GM10248 (cell line): Measurements from ENCODE around the gene PCSK6.

Experiments used
- CTCF ChIA-PET: fragments of 300-600 bp; sonication (Branson Sonifier 250); formaldehyde crosslinking; extraction: SDS; loops from one replicate; lab custom pipeline; 2021; ENCODE audit warnings: antibody characterized with exemption; lab: Yijun Ruan, JAX
- POLR2A ChIA-PET: fragments of 350-650 bp; sonication (Branson Sonifier 250); formaldehyde crosslinking; extraction: SDS; loops from one replicate; lab custom pipeline; 2020; ENCODE audit warnings: antibody characterized with exemption; lab: Yijun Ruan, JAX
- DNase-seq: peaks from one replicate; pipeline ENCODE4 v3.0.0; 2012; ENCODE audit errors: extremely low spot score
- CTCF ChIP-seq: IDR thresholded peaks from 2 replicates; pipeline ENCODE4 v1.5.1; 2012; ENCODE audit warnings: mild to moderate bottlenecking, low read depth; ENCODE audit errors: extremely low read depth, missing control alignments, control extremely low read depth

The PCSK6 gene

GRCh38 chr15:101373577-101373976, 115.9 kb downstream of the PCSK6 start:
- ChIA-PET POLR2A (no interaction called here), CTCF (no interaction called here)
- TF ChIP-seq CTCF: no peak
- no peak for DNase-seq

- no peak for TF ChIP-seq CTCF
- no peak for DNase-seq
- POLR2A ChIA-PET: no interaction called here
- CTCF ChIA-PET: interaction anchor here (1.4 kb wide), 1 partner anchor 9 kb away, joined by 3 read pairs; no protein-coding TSS in a partner anchor
Measured at GRCh38 chr15:101372960-101373525, 116.5 kb downstream of the PCSK6 start.

GRCh38 chr15:101372149-101372577, 117.3 kb downstream of the PCSK6 start:
- CTCF ChIA-PET: interaction anchor here (1.2 to 1.4 kb wide), 2 partner anchors 10 kb away, joined by 3 read pairs; no protein-coding TSS in a partner anchor
- POLR2A ChIA-PET: no interaction called here
- no peak for DNase-seq
- no peak for TF ChIP-seq CTCF

GRCh38 chr15:101371519-101371918, 118.0 kb downstream of the PCSK6 start:
- CTCF ChIA-PET: interaction anchor here (1.2 to 1.4 kb wide), 2 partner anchors 9 to 10 kb away, joined by 3 read pairs; no protein-coding TSS in a partner anchor
- DNase-seq: no peak
- POLR2A ChIA-PET: no interaction called here
- TF ChIP-seq CTCF: no peak

GRCh38 chr15:101371081-101371480, 118.4 kb downstream of the PCSK6 start:
- CTCF ChIA-PET: interaction anchor here (1.2 to 1.6 kb wide), 2 partner anchors 9 to 24 kb away, joined by 3 to 4 read pairs; no protein-coding TSS in a partner anchor
- POLR2A ChIA-PET: no interaction called here
- no peak for DNase-seq
- TF ChIP-seq CTCF: no peak

GRCh38 chr15:101370330-101371024, 119.0 kb downstream of the PCSK6 start:
- no peak for DNase-seq
- CTCF ChIA-PET: interaction anchor here (1.2 to 1.6 kb wide), 2 partner anchors 8 to 24 kb away, joined by 3 to 4 read pairs; no protein-coding TSS in a partner anchor
- TF ChIP-seq CTCF: no peak
- POLR2A ChIA-PET: no interaction called here
